ENCODE results near the gene PLD5.

The PLD5 gene

DNA sequence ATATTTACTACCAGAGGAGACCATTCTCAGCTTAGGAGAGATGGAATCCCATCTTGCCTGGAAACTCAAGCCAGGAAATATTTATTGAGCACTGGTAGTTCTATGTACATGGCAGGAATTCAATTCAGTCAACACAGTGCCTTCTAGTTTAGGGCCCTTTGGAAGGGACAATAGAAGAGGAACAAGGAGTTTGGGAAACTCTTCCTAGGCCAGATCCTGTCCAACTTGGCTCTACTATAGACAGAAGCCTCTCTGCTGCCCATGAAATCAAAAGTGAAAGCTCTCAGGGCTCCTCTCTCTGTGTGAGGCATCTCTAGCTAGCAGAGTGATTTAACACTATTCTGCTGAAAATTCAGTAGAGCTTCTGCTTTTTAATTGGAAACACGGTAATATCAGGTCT, 281.0 kb downstream of the PLD5 start:
- 0 out of 2 replicates have a peak overlapping the region, but pooled peaks have one; percentile 7 for H3K4me2 ChIP-seq
- TF ChIP-seq, protein P1, sequence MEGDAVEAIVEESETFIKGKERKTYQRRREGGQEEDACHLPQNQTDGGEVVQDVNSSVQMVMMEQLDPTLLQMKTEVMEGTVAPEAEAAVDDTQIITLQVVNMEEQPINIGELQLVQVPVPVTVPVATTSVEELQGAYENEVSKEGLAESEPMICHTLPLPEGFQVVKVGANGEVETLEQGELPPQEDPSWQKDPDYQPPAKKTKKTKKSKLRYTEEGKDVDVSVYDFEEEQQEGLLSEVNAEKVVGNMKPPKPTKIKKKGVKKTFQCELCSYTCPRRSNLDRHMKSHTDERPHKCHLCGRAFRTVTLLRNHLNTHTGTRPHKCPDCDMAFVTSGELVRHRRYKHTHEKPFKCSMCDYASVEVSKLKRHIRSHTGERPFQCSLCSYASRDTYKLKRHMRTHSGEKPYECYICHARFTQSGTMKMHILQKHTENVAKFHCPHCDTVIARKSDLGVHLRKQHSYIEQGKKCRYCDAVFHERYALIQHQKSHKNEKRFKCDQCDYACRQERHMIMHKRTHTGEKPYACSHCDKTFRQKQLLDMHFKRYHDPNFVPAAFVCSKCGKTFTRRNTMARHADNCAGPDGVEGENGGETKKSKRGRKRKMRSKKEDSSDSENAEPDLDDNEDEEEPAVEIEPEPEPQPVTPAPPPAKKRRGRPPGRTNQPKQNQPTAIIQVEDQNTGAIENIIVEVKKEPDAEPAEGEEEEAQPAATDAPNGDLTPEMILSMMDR (conservative IDR thresholded peaks at IDR 0.05; ENCODE audit: low read depth, low read length) = no peak
- H3K27me3 ChIP-seq (ENCODE audit: insufficient read depth, low read depth) = no peaks in the 10 kb centered on the region
- H3K79me2 ChIP-seq (ENCODE audit: insufficient read depth, low read depth) = no peaks in the 10 kb centered on the region
- no peak overlapping the region for H3K9ac ChIP-seq
- peak overlapping the region; percentile 12; the same call in 1 of the 2 replicates for H2AFZ ChIP-seq (ENCODE audit: low read depth)
- H3K36me3 ChIP-seq (ENCODE audit: insufficient read depth) = no peaks in the 10 kb centered on the region
- no peaks in the 10 kb centered on the region for H3K4me1 ChIP-seq (ENCODE audit: low read depth, poor library complexity, severe bottlenecking)
- H4K20me1 ChIP-seq (ENCODE audit: insufficient read depth) = no peaks in the 10 kb centered on the region
- no peak overlapping the region for H3K27ac ChIP-seq
- H3K4me3 ChIP-seq (IDR thresholded peaks at IDR 0.05; ENCODE audit: insufficient read depth, low read depth, low read length) = no peak overlapping the region

DNA sequence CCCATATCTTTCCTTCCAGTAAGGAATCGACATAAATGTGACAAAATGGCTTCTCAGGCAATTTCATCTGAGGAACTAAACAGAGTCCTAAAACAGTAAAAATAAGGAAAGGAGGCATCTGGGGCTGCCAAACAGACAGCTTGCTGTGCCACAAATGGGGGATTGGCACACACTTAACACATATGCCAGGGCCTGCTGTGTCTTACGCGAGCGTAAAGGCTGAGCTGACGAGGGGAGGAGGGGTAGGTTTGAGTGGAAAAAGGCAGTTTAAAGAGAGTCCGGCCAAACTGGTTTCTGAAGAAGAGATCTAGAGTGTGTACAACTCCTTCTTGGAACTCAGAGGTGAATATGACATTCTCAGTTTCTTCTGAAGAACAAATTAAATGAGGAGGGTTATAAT, 281.5 kb downstream of the PLD5 start:
- Histone ChIP-seq H3K4me2 (0 out of 2 replicates have a peak overlapping the region, but pooled peaks have one; percentile 7), H3K36me3 (ENCODE audit: insufficient read depth) (no peaks in the 10 kb centered on the region), H3K4me1 (ENCODE audit: low read depth, poor library complexity, severe bottlenecking) (no peaks in the 10 kb centered on the region), H3K9ac (no peak overlapping the region), H4K20me1 (ENCODE audit: insufficient read depth) (no peaks in the 10 kb centered on the region), H3K4me3 (IDR thresholded peaks at IDR 0.05; ENCODE audit: insufficient read depth, low read depth, low read length) (no peak overlapping the region), H3K79me2 (ENCODE audit: insufficient read depth, low read depth) (no peaks in the 10 kb centered on the region), H2AFZ (ENCODE audit: low read depth) (0 out of 2 replicates have a peak overlapping the region, but pooled peaks have one; percentile 3), H3K27me3 (ENCODE audit: insufficient read depth, low read depth) (no peaks in the 10 kb centered on the region), H3K27ac (no peak overlapping the region)
- TF ChIP-seq, protein P1 (conservative IDR thresholded peaks at IDR 0.05; ENCODE audit: low read depth, low read length) = no peak

DNA sequence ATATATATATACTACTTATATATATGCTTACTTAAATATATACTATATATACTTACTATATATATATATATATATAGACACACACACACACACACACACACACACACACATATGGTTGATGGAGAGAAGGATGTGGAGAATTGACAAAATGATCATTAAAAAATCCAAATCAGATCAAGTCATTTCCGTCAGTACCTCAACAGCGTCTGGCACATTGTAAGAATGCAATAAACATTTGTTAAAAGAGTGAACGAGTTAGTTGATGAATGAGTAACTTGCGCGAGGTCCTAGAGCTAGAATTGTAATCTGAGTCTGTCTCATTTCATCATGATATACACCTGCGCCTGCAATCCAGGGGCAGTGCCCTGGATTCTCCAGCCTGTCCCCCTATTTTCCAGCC, 282.6 kb downstream of the PLD5 start:
- no peak overlapping the region for H3K9ac ChIP-seq
- no peak overlapping the region for H3K27ac ChIP-seq
- H3K36me3 ChIP-seq (ENCODE audit: insufficient read depth) = no peaks in the 10 kb centered on the region
- no peaks in the 10 kb centered on the region for H4K20me1 ChIP-seq (ENCODE audit: insufficient read depth)
- no peak overlapping the region for H2AFZ ChIP-seq (ENCODE audit: low read depth)
- no peak overlapping the region for H3K4me2 ChIP-seq
- no peaks in the 10 kb centered on the region for H3K79me2 ChIP-seq (ENCODE audit: insufficient read depth, low read depth)
- TF ChIP-seq, protein P1 (conservative IDR thresholded peaks at IDR 0.05; ENCODE audit: low read depth, low read length) = no peak
- H3K4me3 ChIP-seq (IDR thresholded peaks at IDR 0.05; ENCODE audit: insufficient read depth, low read depth, low read length) = no peak overlapping the region
- no peaks in the 10 kb centered on the region for H3K27me3 ChIP-seq (ENCODE audit: insufficient read depth, low read depth)
- no peaks in the 10 kb centered on the region for H3K4me1 ChIP-seq (ENCODE audit: low read depth, poor library complexity, severe bottlenecking)

DNA sequence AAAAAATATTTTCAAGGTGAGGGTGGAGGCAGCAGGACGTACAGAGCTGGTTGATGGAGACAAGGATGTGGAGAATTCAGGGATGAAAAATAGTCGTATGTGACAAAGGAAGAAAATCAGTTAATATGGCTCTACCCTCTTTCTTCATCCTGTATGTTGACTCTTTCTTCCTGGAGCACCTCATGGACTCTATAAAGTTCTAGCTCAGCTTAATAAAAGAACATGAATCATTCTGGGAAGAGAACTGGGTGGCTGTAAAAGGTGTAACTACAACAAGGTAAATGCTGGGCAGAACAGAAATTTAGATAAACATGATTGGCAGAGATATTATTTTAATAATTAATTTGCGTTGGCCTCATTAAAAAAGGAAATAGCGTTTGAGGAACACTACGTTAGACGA, 283.8 kb downstream of the PLD5 start:
- Histone ChIP-seq H4K20me1 (ENCODE audit: insufficient read depth) (no peaks in the 10 kb centered on the region), H3K36me3 (ENCODE audit: insufficient read depth) (no peaks in the 10 kb centered on the region), H3K4me3 (IDR thresholded peaks at IDR 0.05; ENCODE audit: insufficient read depth, low read depth, low read length) (no peak overlapping the region), H3K4me1 (ENCODE audit: low read depth, poor library complexity, severe bottlenecking) (no peaks in the 10 kb centered on the region), H3K79me2 (ENCODE audit: insufficient read depth, low read depth) (no peaks in the 10 kb centered on the region), H3K9ac (no peak overlapping the region), H3K27me3 (ENCODE audit: insufficient read depth, low read depth) (no peaks in the 10 kb centered on the region), H3K4me2 (no peak overlapping the region), H2AFZ (ENCODE audit: low read depth) (no peak overlapping the region), H3K27ac (no peak overlapping the region)
- TF ChIP-seq, protein P1 (conservative IDR thresholded peaks at IDR 0.05; ENCODE audit: low read depth, low read length) = no peak

Measured in KMS-11 (cell line).